ENCODE data around the gene MYOF.

DNA sequence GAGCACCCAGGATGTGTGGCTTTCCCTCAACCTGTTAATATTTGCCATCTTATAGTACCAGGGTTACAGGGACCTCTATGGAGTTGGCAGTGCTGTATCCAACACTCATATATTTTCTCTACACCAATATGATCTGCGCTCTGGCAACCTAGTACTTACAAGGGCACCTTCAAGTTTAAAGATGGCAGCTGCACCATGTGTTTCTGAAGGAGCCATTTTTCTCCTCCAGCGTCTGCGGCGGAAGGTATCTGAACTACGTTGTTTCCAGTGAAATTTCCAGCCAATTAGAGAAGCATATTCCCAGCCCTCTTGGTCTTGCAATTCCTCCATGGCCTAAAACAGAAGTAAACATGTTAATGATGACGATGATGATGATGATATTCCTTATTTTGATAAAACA, 125.6 kb downstream of the MYOF start:
- TF ChIP-seq POLR2AphosphoS5 (IDR thresholded peaks at IDR 0.05) (no peak), POLR2A (IDR thresholded peaks at IDR 0.05) (no peak)
- TF ChIP-seq, protein P1, sequence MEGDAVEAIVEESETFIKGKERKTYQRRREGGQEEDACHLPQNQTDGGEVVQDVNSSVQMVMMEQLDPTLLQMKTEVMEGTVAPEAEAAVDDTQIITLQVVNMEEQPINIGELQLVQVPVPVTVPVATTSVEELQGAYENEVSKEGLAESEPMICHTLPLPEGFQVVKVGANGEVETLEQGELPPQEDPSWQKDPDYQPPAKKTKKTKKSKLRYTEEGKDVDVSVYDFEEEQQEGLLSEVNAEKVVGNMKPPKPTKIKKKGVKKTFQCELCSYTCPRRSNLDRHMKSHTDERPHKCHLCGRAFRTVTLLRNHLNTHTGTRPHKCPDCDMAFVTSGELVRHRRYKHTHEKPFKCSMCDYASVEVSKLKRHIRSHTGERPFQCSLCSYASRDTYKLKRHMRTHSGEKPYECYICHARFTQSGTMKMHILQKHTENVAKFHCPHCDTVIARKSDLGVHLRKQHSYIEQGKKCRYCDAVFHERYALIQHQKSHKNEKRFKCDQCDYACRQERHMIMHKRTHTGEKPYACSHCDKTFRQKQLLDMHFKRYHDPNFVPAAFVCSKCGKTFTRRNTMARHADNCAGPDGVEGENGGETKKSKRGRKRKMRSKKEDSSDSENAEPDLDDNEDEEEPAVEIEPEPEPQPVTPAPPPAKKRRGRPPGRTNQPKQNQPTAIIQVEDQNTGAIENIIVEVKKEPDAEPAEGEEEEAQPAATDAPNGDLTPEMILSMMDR (IDR thresholded peaks at IDR 0.05): no peak

All from suprapubic skin (tissue), 4 donors.